ENCODE measurements around the gene ARHGAP26. TPM values are rescaled to one million over a fixed set of nuclear protein-coding genes. Genes with fewer than 3 reads are reported as not detected.

Gene ARHGAP26
- total RNA-seq, 1 experiment from 2014 or later: 39.8 TPM

- DNase-seq: no peak
- no peak overlapping the region for H3K4me3 ChIP-seq (ENCODE audit: low read length)
- H3K27ac ChIP-seq (ENCODE audit: low read length): no peak overlapping the region
- no peaks in the 10 kb centered on the region for H3K27me3 ChIP-seq (ENCODE audit: low read length)
- H3K9ac ChIP-seq (ENCODE audit: low read length): no peak overlapping the region
- H4K20me1 ChIP-seq (ENCODE audit: insufficient read depth, low read depth, low read length): peaks cover 2% of the 10 kb centered on the region; the same call in 1 of the 2 replicates
- H3K9me2 ChIP-seq (replicated peaks; ENCODE audit: insufficient read depth, low read length): no peaks in the 10 kb centered on the region
- no peak overlapping the region for H3K4me2 ChIP-seq (ENCODE audit: low read depth, low read length, poor library complexity, severe bottlenecking)
- H3K36me3 ChIP-seq (ENCODE audit: insufficient read depth, low read length): no peaks in the 10 kb centered on the region
- no peaks in the 10 kb centered on the region for H3K79me2 ChIP-seq (ENCODE audit: low read length)
- H2AFZ ChIP-seq (ENCODE audit: low read length): no peak overlapping the region
- no peaks in the 10 kb centered on the region for H3K4me1 ChIP-seq (ENCODE audit: low read length)
- no peaks in the 10 kb centered on the region for H3K9me3 ChIP-seq (ENCODE audit: low read length)
These were observed 52.9 kb downstream of the ARHGAP26 start for GRCh38 chr5:142823126-142823525.

DNA sequence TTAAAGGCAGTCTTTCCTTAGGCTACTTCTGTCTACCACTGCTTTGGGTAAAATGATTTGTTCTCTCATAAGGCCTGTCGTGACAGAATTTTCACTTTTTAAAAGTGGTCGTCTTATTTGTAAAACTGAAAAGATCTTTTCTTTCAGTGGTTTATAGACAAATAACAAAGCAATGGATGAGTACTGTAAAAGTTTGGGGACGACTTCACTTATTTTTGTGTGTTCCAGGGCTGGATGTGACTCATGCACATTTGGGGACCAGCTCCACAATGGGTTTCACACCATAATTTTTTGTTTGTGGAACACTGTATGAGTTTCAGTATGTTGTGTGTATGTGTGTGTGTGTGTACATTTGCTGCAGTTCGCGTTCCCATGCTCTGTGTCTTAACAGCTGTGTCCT lies 53.6 kb downstream of the ARHGAP26 start:
- H3K9ac ChIP-seq (ENCODE audit: low read length): no peak overlapping the region
- H3K4me3 ChIP-seq (ENCODE audit: low read length): no peak overlapping the region
- H3K9me2 ChIP-seq (replicated peaks; ENCODE audit: insufficient read depth, low read length): no peaks in the 10 kb centered on the region
- H3K79me2 ChIP-seq (ENCODE audit: low read length): no peaks in the 10 kb centered on the region
- H3K4me2 ChIP-seq (ENCODE audit: low read depth, low read length, poor library complexity, severe bottlenecking): no peak overlapping the region
- no peak overlapping the region for H2AFZ ChIP-seq (ENCODE audit: low read length)
- no peaks in the 10 kb centered on the region for H3K9me3 ChIP-seq (ENCODE audit: low read length)
- H3K27me3 ChIP-seq (ENCODE audit: low read length): no peaks in the 10 kb centered on the region
- no peaks in the 10 kb centered on the region for H3K36me3 ChIP-seq (ENCODE audit: insufficient read depth, low read length)
- no peak overlapping the region for H3K27ac ChIP-seq (ENCODE audit: low read length)
- H4K20me1 ChIP-seq (ENCODE audit: insufficient read depth, low read depth, low read length): peaks cover 2% of the 10 kb centered on the region; the same call in 1 of the 2 replicates
- H3K4me1 ChIP-seq (ENCODE audit: low read length): no peaks in the 10 kb centered on the region
- DNase-seq: no peak

DNA sequence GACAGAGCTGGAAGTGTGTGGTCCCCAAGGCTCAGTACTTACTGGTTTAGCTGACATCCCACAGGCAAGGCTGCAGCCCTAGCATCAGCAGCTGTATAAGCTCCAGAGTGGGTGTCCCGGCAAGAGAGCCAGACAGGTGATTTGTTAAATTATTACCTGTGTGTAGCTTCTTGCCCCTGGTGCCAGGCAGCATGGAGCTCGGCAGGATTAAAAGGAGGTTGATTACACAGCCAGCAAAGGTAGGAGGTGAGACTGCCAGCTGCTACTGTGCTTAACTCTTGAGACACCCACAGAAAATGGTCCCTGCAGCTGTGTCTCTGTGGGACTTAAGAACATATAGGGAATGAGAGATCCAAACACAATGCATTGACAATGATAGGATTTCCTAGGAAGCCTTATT lies 54.2 kb downstream of the ARHGAP26 start:
- H4K20me1 ChIP-seq (ENCODE audit: insufficient read depth, low read depth, low read length): peaks cover 2% of the 10 kb centered on the region; the same call in 1 of the 2 replicates
- no peak overlapping the region for H3K27ac ChIP-seq (ENCODE audit: low read length)
- H3K36me3 ChIP-seq (ENCODE audit: insufficient read depth, low read length): no peaks in the 10 kb centered on the region
- H3K9ac ChIP-seq (ENCODE audit: low read length): no peak overlapping the region
- no peaks in the 10 kb centered on the region for H3K79me2 ChIP-seq (ENCODE audit: low read length)
- H3K27me3 ChIP-seq (ENCODE audit: low read length): no peaks in the 10 kb centered on the region
- no peak overlapping the region for H2AFZ ChIP-seq (ENCODE audit: low read length)
- H3K4me2 ChIP-seq (ENCODE audit: low read depth, low read length, poor library complexity, severe bottlenecking): no peak overlapping the region
- no peaks in the 10 kb centered on the region for H3K4me1 ChIP-seq (ENCODE audit: low read length)
- H3K4me3 ChIP-seq (ENCODE audit: low read length): no peak overlapping the region
- H3K9me2 ChIP-seq (replicated peaks; ENCODE audit: insufficient read depth, low read length): no peaks in the 10 kb centered on the region
- H3K9me3 ChIP-seq (ENCODE audit: low read length): no peaks in the 10 kb centered on the region
- no peak for DNase-seq

DNA sequence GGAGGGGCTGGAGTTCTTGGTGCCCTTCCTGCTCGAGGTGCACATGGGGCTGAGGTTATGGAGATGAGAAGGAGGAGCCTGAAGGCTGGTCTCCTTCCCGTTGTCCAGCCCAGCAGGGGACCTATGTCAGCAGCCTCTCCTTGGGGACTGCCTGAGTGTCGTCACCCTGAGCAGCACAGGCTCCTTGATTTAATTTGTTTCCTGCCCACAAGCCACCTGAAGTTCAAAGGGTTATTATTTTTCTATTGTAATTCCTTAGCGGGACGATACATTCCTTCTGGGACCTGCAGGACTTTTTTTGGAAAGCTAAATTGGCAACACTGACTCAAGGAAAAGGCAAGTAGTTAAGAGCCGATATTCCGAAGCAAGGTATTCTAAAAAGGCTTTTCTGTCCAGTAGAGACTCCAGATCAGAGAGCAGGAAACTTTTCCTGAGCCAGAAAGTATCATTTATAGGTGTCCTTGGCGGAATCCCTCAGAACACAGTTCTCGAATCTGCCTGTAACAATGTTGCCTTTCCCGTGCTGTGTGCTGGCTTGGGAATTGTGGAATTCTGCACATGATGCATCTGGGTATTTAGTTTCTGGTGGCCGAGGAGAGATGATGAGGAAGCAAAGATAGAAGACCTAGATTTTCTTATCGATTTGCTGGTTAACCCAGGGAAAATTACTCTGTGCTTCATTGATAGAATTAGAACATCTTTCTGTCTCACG lies 55.4 kb downstream of the ARHGAP26 start:
- Histone ChIP-seq H4K20me1 (ENCODE audit: insufficient read depth, low read depth, low read length) (peaks cover 2% of the 10 kb centered on the region), H3K4me3 (ENCODE audit: low read length) (no peak overlapping the region), H2AFZ (ENCODE audit: low read length) (no peak overlapping the region), H3K4me1 (ENCODE audit: low read length) (no peaks in the 10 kb centered on the region), H3K9ac (ENCODE audit: low read length) (no peak overlapping the region), H3K36me3 (ENCODE audit: insufficient read depth, low read length) (no peaks in the 10 kb centered on the region), H3K79me2 (ENCODE audit: low read length) (no peaks in the 10 kb centered on the region), H3K27ac (ENCODE audit: low read length) (no peak overlapping the region), H3K9me2 (replicated peaks; ENCODE audit: insufficient read depth, low read length) (no peaks in the 10 kb centered on the region), H3K4me2 (ENCODE audit: low read depth, low read length, poor library complexity, severe bottlenecking) (no peak overlapping the region), H3K9me3 (ENCODE audit: low read length) (no peaks in the 10 kb centered on the region), H3K27me3 (ENCODE audit: low read length) (no peaks in the 10 kb centered on the region)
- no peak for DNase-seq

GRCh38 chr5:142826093-142826492 lies 55.9 kb downstream of the ARHGAP26 start:
- no peak for DNase-seq
- no peaks in the 10 kb centered on the region for H3K9me2 ChIP-seq (replicated peaks; ENCODE audit: insufficient read depth, low read length)
- no peak overlapping the region for H2AFZ ChIP-seq (ENCODE audit: low read length)
- no peak overlapping the region for H3K4me2 ChIP-seq (ENCODE audit: low read depth, low read length, poor library complexity, severe bottlenecking)
- H3K79me2 ChIP-seq (ENCODE audit: low read length): no peaks in the 10 kb centered on the region
- no peaks in the 10 kb centered on the region for H3K36me3 ChIP-seq (ENCODE audit: insufficient read depth, low read length)
- no peaks in the 10 kb centered on the region for H3K4me1 ChIP-seq (ENCODE audit: low read length)
- H3K9ac ChIP-seq (ENCODE audit: low read length): no peak overlapping the region
- H3K27me3 ChIP-seq (ENCODE audit: low read length): no peaks in the 10 kb centered on the region
- H3K27ac ChIP-seq (ENCODE audit: low read length): no peak overlapping the region
- H3K9me3 ChIP-seq (ENCODE audit: low read length): no peaks in the 10 kb centered on the region
- peaks cover 2% of the 10 kb centered on the region for H4K20me1 ChIP-seq (ENCODE audit: insufficient read depth, low read depth, low read length)
- no peak overlapping the region for H3K4me3 ChIP-seq (ENCODE audit: low read length)

DNA sequence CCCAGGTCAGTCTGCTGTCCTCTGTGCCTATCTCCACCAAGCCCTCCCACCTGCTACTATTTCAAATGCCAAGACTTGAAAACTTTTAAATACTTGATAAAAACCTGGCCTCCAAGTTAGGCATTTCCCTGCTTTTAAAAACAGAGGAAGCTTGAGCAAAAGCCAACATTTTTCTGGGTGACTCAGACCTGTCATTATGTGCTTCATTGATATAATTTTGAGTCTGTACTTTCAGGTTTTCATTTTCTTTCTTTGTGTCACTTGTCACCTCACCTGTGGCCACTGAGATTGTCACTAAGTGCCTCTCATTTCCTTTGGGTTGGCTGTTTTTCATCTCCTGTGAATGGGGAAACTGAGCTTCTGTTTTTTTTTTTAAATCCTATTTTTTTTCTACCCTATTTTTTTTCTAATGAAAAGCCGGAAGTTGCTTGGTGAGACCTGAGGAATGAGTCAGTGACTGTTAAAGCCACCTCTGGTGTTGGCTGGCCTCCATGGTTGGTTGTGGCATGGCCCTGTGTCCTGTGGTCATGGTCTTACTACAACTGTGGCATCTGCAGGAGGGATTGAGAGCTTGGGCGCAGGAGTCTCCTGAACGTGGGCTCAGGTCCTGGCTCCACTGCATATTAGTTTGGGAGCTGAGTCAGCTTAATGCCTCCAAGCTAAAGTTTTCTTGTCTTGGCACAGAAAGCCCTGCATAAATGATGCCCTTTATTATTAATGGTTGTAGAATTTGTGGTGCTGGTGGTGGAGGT lies 56.7 kb downstream of the ARHGAP26 start:
- H3K9ac ChIP-seq (ENCODE audit: low read length): no peak overlapping the region
- H3K9me3 ChIP-seq (ENCODE audit: low read length): no peaks in the 10 kb centered on the region
- H3K79me2 ChIP-seq (ENCODE audit: low read length): no peaks in the 10 kb centered on the region
- no peak for DNase-seq
- no peak overlapping the region for H2AFZ ChIP-seq (ENCODE audit: low read length)
- no peaks in the 10 kb centered on the region for H3K36me3 ChIP-seq (ENCODE audit: insufficient read depth, low read length)
- no peak overlapping the region for H3K4me3 ChIP-seq (ENCODE audit: low read length)
- peaks cover 2% of the 10 kb centered on the region for H4K20me1 ChIP-seq (ENCODE audit: insufficient read depth, low read depth, low read length)
- H3K4me1 ChIP-seq (ENCODE audit: low read length): no peaks in the 10 kb centered on the region
- H3K27ac ChIP-seq (ENCODE audit: low read length): no peak overlapping the region
- H3K27me3 ChIP-seq (ENCODE audit: low read length): no peaks in the 10 kb centered on the region
- H3K4me2 ChIP-seq (ENCODE audit: low read depth, low read length, poor library complexity, severe bottlenecking): no peak overlapping the region
- H3K9me2 ChIP-seq (replicated peaks; ENCODE audit: insufficient read depth, low read length): no peaks in the 10 kb centered on the region

- DNase-seq: no peak
- Histone ChIP-seq H2AFZ (ENCODE audit: low read length) (no peak overlapping the region), H3K27ac (ENCODE audit: low read length) (no peak overlapping the region), H3K27me3 (ENCODE audit: low read length) (no peaks in the 10 kb centered on the region), H3K9me2 (replicated peaks; ENCODE audit: insufficient read depth, low read length) (no peaks in the 10 kb centered on the region), H3K9ac (ENCODE audit: low read length) (no peak overlapping the region), H3K79me2 (ENCODE audit: low read length) (no peaks in the 10 kb centered on the region), H3K9me3 (ENCODE audit: low read length) (no peaks in the 10 kb centered on the region), H4K20me1 (ENCODE audit: insufficient read depth, low read depth, low read length) (peaks cover 2% of the 10 kb centered on the region), H3K4me1 (ENCODE audit: low read length) (no peaks in the 10 kb centered on the region), H3K36me3 (ENCODE audit: insufficient read depth, low read length) (no peaks in the 10 kb centered on the region), H3K4me2 (ENCODE audit: low read depth, low read length, poor library complexity, severe bottlenecking) (no peak overlapping the region), H3K4me3 (ENCODE audit: low read length) (no peak overlapping the region)
These were observed 57.9 kb downstream of the ARHGAP26 start for GRCh38 chr5:142827934-142828576.

GRCh38 chr5:142828797-142829535 lies 58.8 kb downstream of the ARHGAP26 start:
- no peaks in the 10 kb centered on the region for H3K9me3 ChIP-seq (ENCODE audit: low read length)
- no peak for DNase-seq
- H3K9ac ChIP-seq (ENCODE audit: low read length): no peak overlapping the region
- no peak overlapping the region for H3K4me3 ChIP-seq (ENCODE audit: low read length)
- no peak overlapping the region for H3K4me2 ChIP-seq (ENCODE audit: low read depth, low read length, poor library complexity, severe bottlenecking)
- no peaks in the 10 kb centered on the region for H3K36me3 ChIP-seq (ENCODE audit: insufficient read depth, low read length)
- H3K4me1 ChIP-seq (ENCODE audit: low read length): no peaks in the 10 kb centered on the region
- H3K79me2 ChIP-seq (ENCODE audit: low read length): no peaks in the 10 kb centered on the region
- peaks cover 2% of the 10 kb centered on the region for H4K20me1 ChIP-seq (ENCODE audit: insufficient read depth, low read depth, low read length)
- no peak overlapping the region for H2AFZ ChIP-seq (ENCODE audit: low read length)
- H3K27me3 ChIP-seq (ENCODE audit: low read length): no peaks in the 10 kb centered on the region
- no peak overlapping the region for H3K27ac ChIP-seq (ENCODE audit: low read length)
- no peaks in the 10 kb centered on the region for H3K9me2 ChIP-seq (replicated peaks; ENCODE audit: insufficient read depth, low read length)

Measured in Karpas-422 (cell line).